Measurements from ENCODE around the gene LRRC2.
A peak's percentile ranks its signal among the peaks of the same experiment; 100 is the strongest.
"Not testable (repeated sequence)": the region's sequence is repeated elsewhere in the genome, so short reads cannot be mapped to it uniquely, and the experiment has no call there.

Gene LRRC2

DNA sequence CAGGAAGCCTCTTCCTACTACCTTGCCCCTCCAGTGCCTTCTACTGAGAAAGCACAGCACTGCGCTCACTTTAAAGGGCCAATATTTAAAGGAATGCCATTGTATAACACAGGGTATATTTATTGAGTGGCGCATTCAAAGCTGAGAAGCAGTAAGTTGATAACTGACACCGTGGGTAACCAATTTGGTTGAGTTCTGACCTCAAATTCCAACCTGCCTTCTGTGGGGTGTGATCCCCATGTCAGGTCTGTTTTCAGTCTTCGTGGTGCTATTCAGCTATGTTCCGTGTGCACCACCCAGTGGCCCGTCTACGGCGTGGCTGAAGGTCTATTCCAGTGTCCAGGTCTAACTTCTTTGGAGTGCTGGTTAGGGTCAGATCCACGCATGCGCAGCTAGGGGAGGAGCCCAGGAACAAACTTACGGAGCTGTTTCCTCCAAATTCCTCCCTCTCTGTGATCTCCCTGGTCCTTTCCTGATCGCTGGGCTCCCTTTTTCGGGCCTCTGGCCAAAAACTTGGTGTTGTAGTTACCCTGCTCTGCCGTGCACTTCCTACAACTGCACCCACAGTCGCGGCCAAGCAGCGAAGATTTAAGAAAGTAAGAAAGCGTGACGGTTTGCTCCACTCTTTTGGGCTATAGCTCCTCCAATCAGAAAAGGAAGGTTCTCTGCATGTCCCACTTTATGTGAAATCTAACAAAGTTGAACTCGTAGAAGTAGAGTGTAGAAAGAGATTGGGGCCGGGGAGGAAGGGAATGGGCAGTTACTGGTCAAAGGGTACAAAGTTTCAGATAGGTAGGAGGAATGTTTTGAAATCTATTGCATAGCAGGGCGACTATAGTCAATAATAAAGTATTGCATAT is 7.7 kb downstream of the LRRC2 start:
- intact Hi-C loops (cut with DNase I): no loop called here

DNA sequence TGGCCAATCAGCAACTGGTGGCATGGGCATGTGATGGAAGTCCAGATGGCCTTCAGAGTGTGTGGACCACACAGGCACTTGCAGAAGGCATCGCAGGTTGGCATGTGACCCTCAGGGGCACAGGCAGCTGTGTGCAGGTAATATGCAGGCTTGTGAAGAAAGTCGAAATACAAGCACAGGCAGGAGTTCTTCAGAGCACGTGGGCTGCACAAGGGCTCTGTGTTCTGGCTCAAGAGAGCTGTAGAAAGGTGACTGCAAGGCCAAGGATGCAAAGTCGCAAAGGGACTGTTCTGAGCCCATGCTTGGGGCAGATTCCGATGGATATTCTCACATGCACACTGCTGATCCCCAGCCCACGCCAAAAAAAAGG is 8.3 kb downstream of the LRRC2 start:
- intact Hi-C loops (cut with DNase I): no loop called here
- DNase-seq: no peak

More for the DNA sequence above, 7.7 kb downstream of the LRRC2 start:
- peak in 9 of 10 donors; percentile 17 to 92 (median 47) for DNase-seq

GRCh38 chr3:46553154-46553553 is 12.9 kb downstream of the LRRC2 start:
- DNase-seq: no peak
- intact Hi-C loops (cut with DNase I): no loop called here

DNA sequence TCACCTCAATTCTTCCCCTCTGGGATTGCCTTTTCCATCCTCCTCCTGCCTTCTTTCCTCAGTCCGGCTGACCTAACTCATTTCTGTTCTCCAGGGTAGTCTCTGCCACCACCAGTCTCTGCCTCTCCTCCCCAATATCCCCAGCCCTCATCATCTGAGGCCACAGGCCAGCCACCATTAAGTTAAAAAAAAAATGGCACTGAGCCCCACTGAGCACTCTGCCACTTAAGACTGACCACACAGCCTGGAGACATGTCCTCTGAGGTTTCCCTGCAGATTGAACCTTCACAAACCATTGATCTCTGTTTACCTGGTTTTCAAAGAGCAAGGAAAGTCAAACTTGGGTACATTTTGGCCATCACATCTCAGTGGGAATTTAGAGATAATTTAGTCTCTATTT is 13.6 kb downstream of the LRRC2 start:
- intact Hi-C loops (cut with DNase I): no loop called here
- no peak for DNase-seq

GRCh38 chr3:46551615-46552014 is 14.5 kb downstream of the LRRC2 start:
- intact Hi-C loops (cut with DNase I): no loop called here
- no peak for DNase-seq

GRCh38 chr3:46549989-46550388 is 16.1 kb downstream of the LRRC2 start:
- intact Hi-C loops (cut with DNase I): no loop called here
- no peak for DNase-seq

DNA sequence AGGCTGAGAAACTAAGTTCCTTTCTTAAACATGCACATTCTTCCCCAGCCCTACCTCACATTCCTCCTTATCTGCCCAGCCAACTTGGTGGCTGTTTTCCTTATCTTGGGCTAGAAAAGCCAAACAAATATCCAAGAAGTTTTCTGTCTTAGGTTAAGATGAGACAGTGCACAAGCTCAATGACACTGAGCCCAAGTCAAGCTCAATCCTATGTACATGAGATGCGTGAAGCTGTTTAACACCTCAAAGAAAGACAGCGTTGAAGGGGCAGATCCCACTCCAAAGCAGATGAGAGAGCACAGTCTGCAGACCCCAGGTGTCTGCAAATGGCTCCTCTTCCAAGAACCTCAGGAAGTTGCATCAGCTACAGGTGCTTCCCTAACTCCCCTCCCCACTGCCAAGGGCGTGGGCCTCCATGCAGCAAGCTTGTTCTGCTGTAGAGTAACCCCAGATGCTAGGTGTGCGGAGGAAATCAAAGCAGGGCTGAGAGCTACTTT is 16.6 kb downstream of the LRRC2 start:
- DNase-seq: no peak
- intact Hi-C loops (cut with DNase I): no loop called here

DNA sequence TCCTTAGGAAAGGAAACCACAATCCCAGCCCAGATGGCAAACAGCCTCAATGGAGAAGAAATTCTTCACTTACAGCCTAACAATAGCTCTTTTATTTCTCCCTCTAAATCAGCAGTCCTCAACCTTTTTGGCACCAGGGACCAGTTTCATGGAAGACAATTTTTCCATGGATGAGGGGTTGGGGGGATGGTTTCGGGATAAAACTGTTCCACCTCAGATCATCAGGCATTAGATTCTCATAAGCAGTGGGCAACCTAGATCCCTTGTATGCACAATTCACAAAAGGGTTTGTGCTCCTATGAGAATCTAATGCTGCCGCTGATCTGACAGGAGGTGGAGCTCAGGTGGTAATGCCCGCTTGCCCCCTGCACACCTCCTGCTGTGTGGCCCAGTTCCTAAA is 17.5 kb downstream of the LRRC2 start:
- intact Hi-C loops (cut with DNase I); DNase-seq: not testable (repeated sequence)

DNA sequence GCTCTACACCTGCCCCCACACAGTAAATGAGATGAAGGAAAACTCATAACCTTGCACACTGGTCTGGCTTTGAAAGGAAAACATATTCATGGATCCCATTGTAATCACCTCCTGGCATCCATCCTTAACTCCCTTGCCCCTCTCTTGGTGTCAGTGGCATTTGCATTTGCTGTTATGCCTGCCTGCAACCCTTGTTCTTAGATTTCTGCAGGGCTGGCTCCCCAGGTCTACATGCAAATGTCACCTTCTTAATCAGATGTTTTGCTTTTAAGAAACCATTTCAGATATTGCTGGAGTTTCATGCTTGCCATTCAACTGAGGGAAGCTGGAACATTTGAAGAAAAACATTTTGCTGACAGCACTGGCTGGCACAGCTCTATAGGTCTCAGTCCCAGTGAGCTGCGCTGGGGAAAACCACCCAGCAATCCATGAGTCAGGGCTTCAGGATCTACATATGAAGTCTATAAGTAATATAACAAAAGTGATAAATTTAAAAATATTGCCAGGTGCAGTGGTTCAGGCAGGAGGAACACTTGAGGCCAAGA is 19.1 kb downstream of the LRRC2 start:
- intact Hi-C loops (cut with DNase I): no loop called here
- no peak for DNase-seq

GRCh38 chr3:46545818-46546630 is 20.1 kb downstream of the LRRC2 start:
- no peak for DNase-seq
- intact Hi-C loops (cut with DNase I): no loop called here

DNA sequence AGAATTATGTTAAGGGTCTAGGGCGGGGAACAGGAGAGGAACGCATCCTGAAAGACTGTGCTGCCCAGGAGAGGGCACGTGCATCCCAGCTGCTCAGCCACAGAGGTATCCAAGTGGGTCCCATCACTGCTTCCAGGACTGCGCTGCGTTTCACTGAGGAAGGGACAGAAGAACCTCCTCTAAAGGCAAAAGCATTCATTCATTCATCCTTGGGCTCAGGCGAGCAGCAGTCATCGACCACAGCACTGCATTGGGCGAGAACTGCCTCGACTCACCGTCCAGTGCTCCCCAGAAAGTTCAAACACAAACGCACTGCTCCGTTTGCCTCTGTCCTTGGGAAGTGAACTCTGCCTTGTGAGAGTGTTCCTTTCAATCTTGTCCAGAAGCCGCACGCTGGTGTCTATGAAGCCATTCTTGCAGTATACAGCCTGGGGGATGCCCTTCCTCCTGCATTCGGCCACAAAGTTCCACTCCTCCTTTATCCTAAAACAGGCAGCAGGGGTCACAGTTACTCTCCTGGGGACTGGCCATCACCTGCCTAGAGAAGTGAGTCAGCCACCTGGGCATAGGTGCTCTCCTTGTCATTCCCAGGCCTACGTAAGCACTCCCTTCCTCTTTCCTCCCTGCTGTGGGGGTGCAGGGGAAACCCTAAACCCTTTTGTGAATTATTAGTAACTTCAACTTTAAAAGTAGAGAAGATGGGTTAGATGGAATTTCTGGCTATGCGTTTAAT is 21.2 kb downstream of the LRRC2 start:
- DNase-seq: no peak
- intact Hi-C loops (cut with DNase I): no loop called here

DNA sequence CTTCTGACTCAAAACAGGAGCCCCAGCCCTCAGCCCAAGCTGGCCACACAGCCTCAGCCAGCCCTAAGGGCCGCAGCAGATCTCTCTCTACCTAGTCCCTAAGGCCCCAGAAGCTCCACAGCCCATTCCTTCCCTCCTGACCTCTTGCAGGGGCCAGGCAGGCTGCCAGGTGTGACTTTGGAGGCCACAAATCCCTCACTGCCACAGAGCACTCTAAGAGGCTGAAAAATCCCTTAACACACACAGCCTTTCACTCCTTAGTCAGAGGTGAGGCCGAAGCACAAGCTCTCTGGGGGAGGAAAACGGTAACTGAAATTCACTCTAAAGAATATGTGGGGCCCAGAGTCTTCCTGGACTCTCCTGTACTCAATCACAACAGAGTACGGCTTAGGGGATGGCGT is 23.3 kb downstream of the LRRC2 start:
- intact Hi-C loops (cut with DNase I): no loop called here
- no peak for DNase-seq

GRCh38 chr3:46542344-46542743 is 23.8 kb downstream of the LRRC2 start:
- intact Hi-C loops (cut with DNase I): no loop called here
- no peak for DNase-seq

DNA sequence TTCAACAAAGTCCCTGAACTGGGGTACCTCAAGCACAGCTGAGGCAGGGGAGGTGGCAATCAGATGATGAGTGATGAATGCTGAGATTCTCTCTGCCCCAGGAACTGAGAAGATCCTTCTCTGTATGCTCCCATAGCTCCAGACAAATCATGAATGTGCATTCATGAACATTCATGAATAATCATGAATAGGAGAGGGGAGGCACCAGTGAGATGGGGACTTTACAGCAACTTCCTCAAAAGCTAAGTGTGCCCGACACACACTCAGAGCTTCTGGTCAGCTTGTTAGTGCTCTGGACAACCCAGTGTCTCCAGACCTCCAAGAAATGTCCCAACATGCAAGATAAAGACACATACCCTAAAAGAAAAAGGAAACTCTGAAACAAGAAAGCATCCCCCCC is 24.3 kb downstream of the LRRC2 start:
- intact Hi-C loops (cut with DNase I): no loop called here
- DNase-seq: no peak

GRCh38 chr3:46540550-46540949 is 25.6 kb downstream of the LRRC2 start:
- no peak for DNase-seq
- intact Hi-C loops (cut with DNase I): no loop called here

DNA sequence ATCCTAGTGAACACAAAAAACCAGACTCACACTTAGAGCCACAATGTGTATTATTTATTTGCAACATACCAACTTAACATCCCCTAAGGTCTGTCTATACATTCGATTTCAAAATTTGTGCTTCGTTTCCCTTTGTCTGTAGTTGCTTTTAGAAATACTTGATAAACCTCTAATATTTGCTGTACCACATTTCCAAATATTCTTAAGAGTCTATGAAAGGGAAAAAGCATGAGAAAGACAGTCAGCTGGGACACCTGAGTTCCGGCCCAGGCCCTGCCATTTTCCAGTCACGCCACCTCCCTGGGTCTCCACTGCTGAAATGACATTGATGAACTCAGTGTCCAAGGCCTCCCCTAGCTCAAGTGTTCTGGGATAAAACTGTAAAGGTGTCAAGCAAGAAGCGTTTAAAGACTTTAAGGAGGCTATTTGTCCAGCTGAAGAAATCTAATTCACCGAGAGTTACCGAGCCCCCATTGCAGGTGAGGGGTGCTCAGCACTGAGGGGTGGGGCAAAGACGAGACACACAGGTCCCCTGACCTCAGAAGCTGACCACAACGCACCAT is 26.6 kb downstream of the LRRC2 start:
- intact Hi-C loops (cut with DNase I): no loop called here
- no peak for DNase-seq

DNA sequence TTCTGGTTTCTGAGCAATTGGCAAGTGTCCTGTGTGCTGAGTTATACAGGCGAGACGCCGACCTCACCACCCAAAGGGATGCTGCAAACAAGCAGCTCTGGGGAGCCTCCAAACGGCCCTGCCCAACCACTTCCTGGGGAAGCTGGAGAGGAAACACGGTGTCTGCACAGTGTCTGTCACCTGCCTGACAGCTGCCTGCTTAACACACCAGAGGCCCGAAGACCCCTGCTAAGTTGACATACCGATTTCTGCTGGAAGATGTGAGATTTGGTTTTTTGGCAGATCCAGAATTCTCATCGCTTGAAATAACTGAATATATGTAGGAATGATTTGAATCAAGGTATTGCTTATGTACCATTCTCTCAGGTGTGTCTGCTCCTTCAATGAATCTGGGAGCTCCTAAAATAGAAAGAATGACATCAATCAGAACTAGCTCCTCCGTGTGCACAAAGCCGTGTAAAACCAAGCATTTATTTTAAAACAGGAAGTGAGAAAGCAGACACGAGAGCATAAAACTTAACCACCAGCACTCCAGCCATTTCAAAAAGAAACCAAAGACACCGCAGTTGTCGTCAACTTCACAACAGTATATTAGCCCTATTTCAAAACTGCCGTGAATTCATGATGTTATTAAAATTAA is 27.2 kb downstream of the LRRC2 start:
- DNase-seq: peak in 4 of 10 donors; percentile 15 to 88 (median 22)
- intact Hi-C loops (cut with DNase I): no loop called here

DNA sequence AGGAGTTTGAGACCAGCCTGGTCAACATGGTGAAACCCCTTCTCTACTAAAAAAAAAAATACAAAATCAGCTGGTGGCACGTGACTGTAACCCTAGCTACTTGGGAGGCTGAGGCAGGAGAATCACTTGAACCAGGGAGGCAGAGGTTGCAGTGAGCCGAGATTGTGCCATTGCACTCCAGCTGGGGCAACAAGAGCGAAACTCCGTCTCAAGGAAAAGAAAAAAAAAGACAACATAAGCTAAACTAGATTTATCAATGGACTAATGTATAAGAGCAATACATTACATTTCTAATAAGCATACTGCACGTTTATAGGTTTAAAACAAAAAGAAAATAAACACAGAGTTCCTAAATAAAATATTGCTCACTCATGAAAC is 27.7 kb downstream of the LRRC2 start:
- DNase-seq; intact Hi-C loops (cut with DNase I): not testable (repeated sequence)

DNA sequence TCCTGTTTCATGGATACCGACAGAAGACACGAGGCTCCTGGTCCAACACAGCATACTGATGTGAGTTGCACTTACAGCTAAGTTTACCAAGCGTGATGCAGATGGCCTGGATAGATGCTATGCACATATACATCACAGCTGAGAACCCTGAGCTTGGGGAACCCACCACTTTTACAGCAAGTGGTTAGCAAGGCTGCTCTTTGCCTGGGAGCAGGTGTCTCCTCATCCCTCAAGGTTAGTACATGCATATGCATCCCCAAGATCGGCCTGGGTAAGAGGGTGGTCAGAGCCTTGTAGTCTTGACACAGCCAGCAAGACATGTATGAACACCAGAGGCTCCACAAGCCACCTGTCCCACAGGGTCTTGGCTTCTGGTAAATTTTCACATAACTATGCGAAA is 28.3 kb downstream of the LRRC2 start:
- intact Hi-C loops (cut with DNase I): no loop called here
- no peak for DNase-seq

DNA sequence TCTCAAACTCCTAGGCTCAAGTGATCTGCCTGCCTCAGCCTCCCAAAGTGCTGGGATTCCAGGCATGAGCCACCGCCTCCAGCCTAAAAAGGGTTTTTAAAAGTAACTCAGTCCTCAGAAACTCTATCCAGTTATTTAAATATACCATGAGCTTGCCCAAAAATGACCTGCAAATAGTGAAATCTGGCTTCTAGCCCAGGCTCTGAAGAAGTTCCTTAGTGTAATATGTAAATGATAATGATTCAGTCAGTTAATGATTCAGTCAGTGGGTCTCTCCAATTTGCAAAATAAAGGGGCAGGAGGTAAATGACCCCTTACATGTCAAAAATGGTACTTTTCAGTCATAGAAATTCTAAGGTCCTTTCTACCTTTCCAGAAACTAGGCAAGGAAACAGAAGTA is 28.8 kb downstream of the LRRC2 start:
- no peak for DNase-seq
- intact Hi-C loops (cut with DNase I): no loop called here
